ENCODE measurements around the gene LRP1B.

Gene LRP1B

GRCh38 chr2:141151611-141152286 is 979.1 kb downstream of the LRP1B start:
- H2AFZ ChIP-seq (ENCODE audit: low read length), result no peak overlapping the region
- no peaks in the 10 kb centered on the region for H3K9me2 ChIP-seq (replicated peaks; ENCODE audit: low read depth, low read length)
- H3K27me3 ChIP-seq (ENCODE audit: insufficient read depth, low read length, poor library complexity, severe bottlenecking), result no peaks in the 10 kb centered on the region
- H3K9me3 ChIP-seq (ENCODE audit: insufficient read depth, low read depth, low read length), result no peaks in the 10 kb centered on the region
- no peak for TF ChIP-seq EZH2phosphoT487 (IDR thresholded peaks at IDR 0.05; ENCODE audit: borderline replicate concordance)
- TF ChIP-seq, protein P1, sequence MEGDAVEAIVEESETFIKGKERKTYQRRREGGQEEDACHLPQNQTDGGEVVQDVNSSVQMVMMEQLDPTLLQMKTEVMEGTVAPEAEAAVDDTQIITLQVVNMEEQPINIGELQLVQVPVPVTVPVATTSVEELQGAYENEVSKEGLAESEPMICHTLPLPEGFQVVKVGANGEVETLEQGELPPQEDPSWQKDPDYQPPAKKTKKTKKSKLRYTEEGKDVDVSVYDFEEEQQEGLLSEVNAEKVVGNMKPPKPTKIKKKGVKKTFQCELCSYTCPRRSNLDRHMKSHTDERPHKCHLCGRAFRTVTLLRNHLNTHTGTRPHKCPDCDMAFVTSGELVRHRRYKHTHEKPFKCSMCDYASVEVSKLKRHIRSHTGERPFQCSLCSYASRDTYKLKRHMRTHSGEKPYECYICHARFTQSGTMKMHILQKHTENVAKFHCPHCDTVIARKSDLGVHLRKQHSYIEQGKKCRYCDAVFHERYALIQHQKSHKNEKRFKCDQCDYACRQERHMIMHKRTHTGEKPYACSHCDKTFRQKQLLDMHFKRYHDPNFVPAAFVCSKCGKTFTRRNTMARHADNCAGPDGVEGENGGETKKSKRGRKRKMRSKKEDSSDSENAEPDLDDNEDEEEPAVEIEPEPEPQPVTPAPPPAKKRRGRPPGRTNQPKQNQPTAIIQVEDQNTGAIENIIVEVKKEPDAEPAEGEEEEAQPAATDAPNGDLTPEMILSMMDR (conservative IDR thresholded peaks at IDR 0.05; ENCODE audit: low read length), result no peak
- H4K20me1 ChIP-seq (ENCODE audit: insufficient read depth, low read length, poor library complexity, severe bottlenecking), result no peaks in the 10 kb centered on the region
- no peaks in the 10 kb centered on the region for H3K79me2 ChIP-seq (ENCODE audit: insufficient read depth, low read length)
- H3K4me3 ChIP-seq (ENCODE audit: low read length, poor library complexity, severe bottlenecking), result no peak overlapping the region
- H3K4me1 ChIP-seq (ENCODE audit: insufficient read depth, low read length, poor library complexity, severe bottlenecking), result no peaks in the 10 kb centered on the region
- no peak overlapping the region for H3K4me2 ChIP-seq (ENCODE audit: low read depth, low read length, poor library complexity, severe bottlenecking)
- no peaks in the 10 kb centered on the region for H3F3A ChIP-seq (ENCODE audit: low read depth)
- H3K9ac ChIP-seq (ENCODE audit: low read depth, low read length, poor library complexity, severe bottlenecking), result no peak overlapping the region
- no peaks in the 10 kb centered on the region for H3K36me3 ChIP-seq (ENCODE audit: insufficient read depth, low read length)

DNA sequence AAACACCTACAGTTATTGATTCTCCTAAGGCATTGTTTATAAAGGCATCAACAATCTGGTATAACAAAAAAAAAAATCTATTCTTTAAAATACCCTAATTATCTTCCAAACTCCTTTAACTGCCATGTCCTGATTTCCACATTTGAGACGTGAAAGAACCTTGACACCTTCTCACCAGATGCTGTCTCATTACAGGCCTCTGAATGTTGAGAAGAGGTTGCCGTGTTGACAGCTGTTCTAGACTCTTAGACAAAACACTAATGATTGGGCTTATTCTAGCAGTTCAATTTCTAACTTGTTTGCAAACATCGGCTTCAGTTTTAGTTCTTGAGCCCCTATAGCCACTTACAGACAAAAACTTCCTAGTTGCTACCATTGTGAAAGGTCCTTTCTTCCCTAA is 988.8 kb downstream of the LRP1B start:
- Histone ChIP-seq H3K4me2 (ENCODE audit: low read depth, low read length, poor library complexity, severe bottlenecking) (no peak overlapping the region), H3K9me3 (ENCODE audit: insufficient read depth, low read depth, low read length) (no peaks in the 10 kb centered on the region), H3K4me3 (ENCODE audit: low read length, poor library complexity, severe bottlenecking) (no peak overlapping the region), H3K79me2 (ENCODE audit: insufficient read depth, low read length) (no peaks in the 10 kb centered on the region), H4K20me1 (ENCODE audit: insufficient read depth, low read length, poor library complexity, severe bottlenecking) (no peaks in the 10 kb centered on the region), H3K4me1 (ENCODE audit: insufficient read depth, low read length, poor library complexity, severe bottlenecking) (no peaks in the 10 kb centered on the region), H3F3A (ENCODE audit: low read depth) (no peaks in the 10 kb centered on the region), H3K9me2 (replicated peaks; ENCODE audit: low read depth, low read length) (no peaks in the 10 kb centered on the region), H3K36me3 (ENCODE audit: insufficient read depth, low read length) (no peaks in the 10 kb centered on the region), H3K27me3 (ENCODE audit: insufficient read depth, low read length, poor library complexity, severe bottlenecking) (no peaks in the 10 kb centered on the region), H2AFZ (ENCODE audit: low read length) (no peak overlapping the region), H3K9ac (ENCODE audit: low read depth, low read length, poor library complexity, severe bottlenecking) (no peak overlapping the region)
- TF ChIP-seq, protein P1 (conservative IDR thresholded peaks at IDR 0.05; ENCODE audit: low read length), result no peak
- TF ChIP-seq EZH2phosphoT487 (IDR thresholded peaks at IDR 0.05; ENCODE audit: borderline replicate concordance), result no peak

DNA sequence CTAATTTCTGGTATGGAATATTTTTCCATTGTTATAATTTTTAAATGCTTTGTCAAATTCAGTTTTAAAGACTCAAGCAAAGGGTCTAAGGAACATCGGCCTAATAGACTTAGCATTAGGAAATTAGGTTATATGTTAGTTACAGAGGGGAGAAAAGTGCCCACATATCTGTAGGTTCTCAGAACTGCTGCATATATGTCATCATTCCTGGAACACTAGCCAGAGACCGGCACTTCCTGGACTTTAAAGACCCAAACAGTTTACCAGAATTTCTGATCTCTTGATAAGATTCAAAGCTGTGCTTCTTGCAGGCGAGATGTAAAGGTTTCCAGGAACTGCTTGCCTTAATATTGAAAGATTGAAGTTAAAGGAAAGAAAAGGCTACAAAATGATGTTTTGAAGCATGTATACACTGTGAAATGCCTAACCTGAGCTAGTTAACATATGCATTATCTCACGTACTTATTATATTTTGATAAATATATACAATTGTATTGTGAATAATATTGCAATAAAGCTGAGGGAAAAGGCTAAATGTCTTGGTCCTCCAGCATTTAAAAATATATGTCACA is 993.6 kb downstream of the LRP1B start:
- H2AFZ ChIP-seq (ENCODE audit: low read length), result no peak overlapping the region
- H3K36me3 ChIP-seq (ENCODE audit: insufficient read depth, low read length), result no peaks in the 10 kb centered on the region
- H3K79me2 ChIP-seq (ENCODE audit: insufficient read depth, low read length), result no peaks in the 10 kb centered on the region
- no peak overlapping the region for H3K4me3 ChIP-seq (ENCODE audit: low read length, poor library complexity, severe bottlenecking)
- H3F3A ChIP-seq (ENCODE audit: low read depth), result no peaks in the 10 kb centered on the region
- no peaks in the 10 kb centered on the region for H3K4me1 ChIP-seq (ENCODE audit: insufficient read depth, low read length, poor library complexity, severe bottlenecking)
- H3K27me3 ChIP-seq (ENCODE audit: insufficient read depth, low read length, poor library complexity, severe bottlenecking), result no peaks in the 10 kb centered on the region
- H3K9me3 ChIP-seq (ENCODE audit: insufficient read depth, low read depth, low read length), result no peaks in the 10 kb centered on the region
- H3K4me2 ChIP-seq (ENCODE audit: low read depth, low read length, poor library complexity, severe bottlenecking), result no peak overlapping the region
- H3K9me2 ChIP-seq (replicated peaks; ENCODE audit: low read depth, low read length), result no peaks in the 10 kb centered on the region
- no peak for TF ChIP-seq EZH2phosphoT487 (IDR thresholded peaks at IDR 0.05; ENCODE audit: borderline replicate concordance)
- TF ChIP-seq, protein P1 (conservative IDR thresholded peaks at IDR 0.05; ENCODE audit: low read length), result no peak
- H3K9ac ChIP-seq (ENCODE audit: low read depth, low read length, poor library complexity, severe bottlenecking), result no peak overlapping the region
- no peaks in the 10 kb centered on the region for H4K20me1 ChIP-seq (ENCODE audit: insufficient read depth, low read length, poor library complexity, severe bottlenecking)
